ENCODE measurements around the gene SLC13A2.

GRCh38 chr17:28503420-28503819 lies 30.0 kb downstream of the SLC13A2 start:
- TF ChIP-seq EZH2 (IDR thresholded peaks at IDR 0.05) (no peak), POLR2AphosphoS5 (IDR thresholded peaks at IDR 0.05; ENCODE audit: borderline replicate concordance, low read depth, low read length) (no peak)
